NCI-H82 treated with DMSO at 0.1 percent for 48 hours (cell line): ENCODE data around the gene KLF7.

Experiments used
- DNase-seq: peaks from one replicate; lab custom pipeline; 2025; ENCODE audit not compliant: unreplicated experiment; lab: John Stamatoyannopoulos, UW

KLF7 gene

GRCh38 chr2:207165121-207166038, at the start of gene KLF7:
Gene KLF7 (minus strand): TSS chr2:207165948. CDS start chr2:207165568, 380 bp downstream.
- DNase-seq, result no peak

DNA sequence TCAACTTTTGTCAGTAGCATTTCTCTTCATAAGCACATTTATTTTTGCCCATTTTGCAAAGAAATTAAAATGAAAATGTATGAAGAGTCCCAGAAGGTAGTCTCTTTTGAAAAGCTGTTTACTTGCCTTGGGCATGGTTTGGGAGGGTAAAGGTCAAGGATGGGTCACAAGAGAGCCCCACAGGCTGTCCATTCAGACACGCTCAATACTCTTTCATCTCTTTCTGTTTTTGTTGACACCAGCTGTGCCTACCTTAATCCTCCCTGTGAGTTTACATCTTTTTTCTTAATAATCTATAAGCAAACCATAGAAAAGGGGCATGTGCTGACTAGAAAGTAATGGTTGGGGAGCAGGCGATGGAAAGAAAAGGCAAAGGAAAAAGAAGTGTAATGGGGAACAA, 49.6 kb upstream of the KLF7 start:
- DNase-seq, result no peak

DNA sequence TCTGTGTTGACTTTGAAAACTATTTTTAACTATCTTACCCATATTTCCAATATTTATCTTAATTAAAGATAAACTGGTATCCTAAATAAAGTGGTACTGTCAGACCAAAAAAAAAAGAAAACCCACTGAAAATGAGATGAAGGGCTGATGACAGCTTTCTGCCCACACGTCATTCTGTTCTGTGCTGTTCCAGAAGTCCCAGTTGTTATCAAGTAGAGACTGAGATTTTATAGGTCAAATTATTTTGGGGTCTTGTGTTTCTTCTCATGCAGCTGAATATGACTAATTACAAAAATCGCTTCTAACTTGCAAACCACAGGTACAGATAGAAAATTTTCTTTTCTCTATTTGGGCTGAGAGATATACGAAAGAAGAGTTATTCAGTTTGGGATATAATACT, 48.7 kb upstream of the KLF7 start:
- DNase-seq, result no peak

DNA sequence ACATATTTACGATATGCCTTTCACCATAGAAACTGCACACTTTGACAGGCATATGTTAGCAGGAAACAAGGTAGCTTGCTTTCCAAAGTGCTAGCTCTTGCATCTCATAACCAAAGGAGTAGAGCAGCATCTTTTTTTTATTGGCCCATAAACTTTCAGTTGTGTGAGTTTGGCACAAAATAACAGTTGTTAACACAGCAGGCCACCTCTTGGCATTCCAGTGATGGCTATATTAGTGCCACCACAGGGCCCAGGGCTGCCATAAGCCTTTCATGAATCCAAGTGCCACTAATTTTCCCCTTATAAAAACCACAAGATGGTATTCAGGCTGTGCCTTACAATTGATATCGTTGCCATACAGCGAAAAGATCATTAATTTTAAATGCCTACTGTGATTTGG, 40.3 kb upstream of the KLF7 start:
- DNase-seq, result no peak

GRCh38 chr2:207205173-207205957, 39.6 kb upstream of the KLF7 start:
- no peak for DNase-seq

- no peak for DNase-seq
These were observed 37.3 kb upstream of the KLF7 start for GRCh38 chr2:207203056-207203455.

- no peak for DNase-seq
These were observed 36.9 kb upstream of the KLF7 start for GRCh38 chr2:207202645-207203044.

GRCh38 chr2:207201416-207201815, 35.7 kb upstream of the KLF7 start:
- no peak for DNase-seq

- no peak for DNase-seq
These were observed 34.4 kb upstream of the KLF7 start for GRCh38 chr2:207200136-207200535.

DNA sequence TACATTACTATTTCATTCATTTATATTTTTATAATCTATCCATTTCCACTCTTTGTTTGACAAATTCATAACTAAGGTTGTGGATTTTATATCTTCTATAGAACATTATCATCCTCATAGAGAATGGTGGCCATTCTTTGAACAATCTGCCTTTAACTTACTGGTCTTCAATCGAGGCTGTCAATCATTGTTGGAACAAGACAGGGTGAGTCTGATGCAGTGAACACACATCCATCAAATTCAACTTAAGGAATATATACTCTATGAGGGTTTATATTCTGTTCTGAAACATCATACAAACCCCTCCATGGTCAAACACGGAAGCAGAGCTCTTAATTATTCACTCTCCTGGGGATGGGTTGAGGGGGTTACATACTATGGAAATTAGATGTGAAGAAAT, 28.3 kb upstream of the KLF7 start:
- DNase-seq, result no peak

DNA sequence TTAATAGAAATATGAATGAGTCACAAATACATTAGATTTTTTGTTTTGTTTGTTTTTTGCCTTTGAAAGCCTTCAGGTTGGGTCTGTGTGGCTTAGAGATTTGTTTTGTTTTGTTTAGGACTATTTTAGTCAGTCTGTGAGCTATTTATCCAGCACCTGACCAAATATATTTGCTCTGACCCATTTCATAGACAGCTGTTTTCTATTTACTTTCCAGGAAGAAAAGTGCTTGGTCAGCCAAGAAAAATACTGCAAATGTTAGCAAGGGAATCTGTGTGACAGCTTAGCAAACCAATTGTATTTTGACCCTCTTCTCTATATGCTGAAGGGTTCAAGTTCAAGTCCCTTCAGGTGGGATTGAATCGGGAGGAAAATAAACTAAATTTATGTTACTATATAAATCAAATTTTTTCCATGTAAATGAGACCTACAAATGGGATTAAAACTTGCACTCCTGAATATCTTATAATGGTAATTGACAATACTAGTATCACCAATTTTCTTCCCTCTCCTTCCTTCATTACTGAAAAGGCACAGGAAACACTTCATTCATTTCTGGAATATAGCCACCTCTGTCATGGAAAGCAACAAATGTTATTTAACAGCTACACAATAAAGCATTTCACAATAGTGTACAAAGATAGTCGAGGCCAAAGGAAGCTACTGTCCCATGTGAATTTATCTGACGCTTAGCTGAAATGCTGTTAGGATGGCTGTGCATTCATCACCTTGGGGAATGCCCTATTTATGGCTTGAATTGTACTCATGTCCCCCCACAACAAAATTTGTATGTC, 23.1 kb upstream of the KLF7 start:
- no peak for DNase-seq

GRCh38 chr2:207185372-207185771, 19.6 kb upstream of the KLF7 start:
- DNase-seq, result no peak

- DNase-seq, result no peak
These were observed 19.0 kb upstream of the KLF7 start for GRCh38 chr2:207184768-207185167.

GRCh38 chr2:207184348-207184747, 18.6 kb upstream of the KLF7 start:
- no peak for DNase-seq

DNA sequence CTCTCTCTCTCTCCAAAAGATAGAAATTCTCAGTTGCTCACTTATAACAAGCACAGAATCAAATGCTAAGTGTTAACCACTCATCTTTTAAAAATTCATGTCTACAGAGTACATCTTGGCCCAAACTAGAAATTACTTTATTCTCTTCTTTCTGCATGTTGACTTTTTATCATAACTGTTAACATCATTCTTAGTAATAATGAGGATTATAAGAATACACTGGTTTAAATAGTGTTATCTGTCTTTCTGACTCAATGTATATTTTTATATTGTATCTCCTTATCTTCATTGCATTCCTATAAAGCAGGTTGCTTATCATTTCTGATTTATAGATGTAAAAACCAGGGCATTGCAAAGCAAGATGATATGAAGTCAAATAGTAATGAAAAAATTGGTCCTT, 17.8 kb upstream of the KLF7 start:
- no peak for DNase-seq

GRCh38 chr2:207182911-207183310, 17.2 kb upstream of the KLF7 start:
- no peak for DNase-seq

- DNase-seq, result no peak
These were observed 16.0 kb upstream of the KLF7 start for GRCh38 chr2:207181526-207182274.

DNA sequence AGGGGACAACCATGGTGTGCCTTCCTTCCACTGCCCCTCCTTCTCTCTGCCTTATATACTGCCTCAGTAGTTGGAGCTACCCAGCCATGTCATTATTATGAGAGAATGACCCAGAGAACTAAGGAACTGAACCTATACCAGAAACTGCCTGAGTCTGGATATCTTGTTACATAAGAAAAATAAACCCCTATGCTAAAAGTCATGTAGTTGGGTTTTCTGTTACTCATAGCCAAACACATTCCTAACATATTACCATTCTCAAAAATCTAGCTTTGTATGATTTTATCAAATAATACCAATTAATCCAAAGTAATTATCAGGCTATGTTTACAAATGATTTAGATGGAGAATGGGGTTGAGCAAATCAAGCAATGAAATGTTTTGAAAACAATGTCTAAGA, 15.0 kb upstream of the KLF7 start:
- DNase-seq, result no peak

DNA sequence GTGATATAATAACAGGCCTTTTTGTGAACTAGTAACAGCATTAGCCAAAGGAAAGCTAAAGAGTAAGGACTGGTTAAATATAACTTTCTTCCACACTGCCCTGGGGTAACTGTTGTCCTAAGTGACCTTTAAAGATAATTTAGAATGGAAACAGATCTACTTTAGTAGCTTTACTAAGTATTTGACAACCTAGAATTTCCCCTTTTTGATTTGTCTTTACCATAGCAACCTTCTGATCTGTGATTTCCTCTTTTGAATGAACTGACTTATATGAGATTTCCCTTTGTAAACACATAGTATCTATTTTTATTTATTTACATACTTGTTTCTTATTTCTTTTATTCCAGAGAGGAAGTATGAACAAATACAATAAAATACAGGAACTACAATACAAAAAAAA, 10.5 kb upstream of the KLF7 start:
- no peak for DNase-seq

DNA sequence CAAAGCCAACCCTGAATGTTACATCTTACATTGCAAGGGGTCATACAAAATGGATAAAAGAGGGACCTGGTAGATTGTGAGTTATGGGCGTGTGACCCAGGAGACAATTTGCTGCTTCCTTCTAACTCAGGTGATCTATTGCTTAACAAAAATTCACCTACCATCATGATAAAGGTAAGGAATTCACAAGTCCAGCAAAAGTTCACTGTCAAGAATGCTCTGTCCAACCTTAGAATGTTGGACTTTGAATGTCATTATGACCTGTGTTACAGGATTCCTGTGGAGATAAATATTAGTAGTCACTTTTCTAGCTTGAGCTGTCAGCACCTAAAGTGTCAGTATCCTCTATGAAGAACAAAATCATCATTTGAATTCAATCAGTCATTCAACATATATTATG, 7.9 kb upstream of the KLF7 start:
- no peak for DNase-seq
